HepG2 (cell line): ENCODE results near the gene CIITA. TPM values are rescaled to one million over a fixed set of nuclear protein-coding genes. Genes with fewer than 3 reads are reported as not detected.

ENCODE experiments used
- AHDC1 ChIP-seq: sonication (generic); formaldehyde crosslinking; IDR thresholded peaks from 2 replicates; pipeline ENCODE4 v1.5.1; 2020; ENCODE audit warnings: mild to moderate bottlenecking, missing genetic modification reagents, borderline replicate concordance
- ARNT2 ChIP-seq: sonication (generic); formaldehyde crosslinking; IDR thresholded peaks from 2 replicates; pipeline ENCODE4 v1.8.0; 2022; ENCODE audit warnings: mild to moderate bottlenecking, low read depth, missing genetic modification reagents, moderate library complexity
- ELF1 ChIP-seq: sonication (generic); formaldehyde crosslinking; IDR thresholded peaks from 2 replicates; pipeline ENCODE4 v1.4.0; 2020; ENCODE audit warnings: missing genetic modification reagents
- KDM4B ChIP-seq: sonication (generic); formaldehyde crosslinking; IDR thresholded peaks from 2 replicates; pipeline ENCODE4 v1.4.0; 2020; ENCODE audit warnings: missing genetic modification reagents
- KLF11 ChIP-seq: IDR thresholded peaks from 2 replicates; pipeline ENCODE4 v1.6.1; 2016; ENCODE audit warnings: missing compliant biosample characterization
- MIXL1 ChIP-seq: IDR thresholded peaks from 2 replicates; pipeline ENCODE4 v1.6.1; 2016
- RARG ChIP-seq: sonication (generic); formaldehyde crosslinking; IDR thresholded peaks from 2 replicates; pipeline ENCODE4 v1.4.0; 2020; ENCODE audit warnings: low read depth, mild to moderate bottlenecking, missing genetic modification reagents
- YEATS4 ChIP-seq: sonication (generic); formaldehyde crosslinking; IDR thresholded peaks from 2 replicates; pipeline ENCODE4 v1.4.0; 2020; ENCODE audit warnings: missing genetic modification reagents, borderline replicate concordance
- ZNF251 ChIP-seq: sonication (generic); formaldehyde crosslinking; IDR thresholded peaks from 2 replicates; pipeline ENCODE4 v1.9.0; 2021; ENCODE audit warnings: mild to moderate bottlenecking, missing genetic modification reagents
- ZNF264 ChIP-seq: sonication (generic); formaldehyde crosslinking; IDR thresholded peaks from 2 replicates; pipeline ENCODE4 v1.4.0; 2020; ENCODE audit warnings: missing genetic modification reagents
- ZNF530 ChIP-seq: sonication (generic); formaldehyde crosslinking; IDR thresholded peaks from 2 replicates; pipeline ENCODE4 v1.5.0; 2020; ENCODE audit warnings: low read depth, mild to moderate bottlenecking, missing genetic modification reagents
- ZNF574 ChIP-seq: sonication (generic); formaldehyde crosslinking; IDR thresholded peaks from 2 replicates; pipeline ENCODE4 v1.4.0; 2020; ENCODE audit warnings: missing genetic modification reagents
- ZNF639 ChIP-seq: conservative IDR thresholded peaks from 2 replicates; pipeline ENCODE4 v1.6.1; 2018; ENCODE audit warnings: missing genetic modification reagents
- ZNF720 ChIP-seq: sonication (generic); formaldehyde crosslinking; IDR thresholded peaks from 2 replicates; pipeline ENCODE4 v1.4.0; 2020; ENCODE audit warnings: missing genetic modification reagents
- polyA plus RNA-seq, 8 experiments: library from polyadenylated mRNA; depleted of rRNA in 3 of 8; stranded (reverse) in 7 of 8; unstranded in 1 of 8; fragments of >200 nt; fragmentation: Illumina TruSeq in 4 of 8; extraction: Trizol in 4 of 8; gene quantifications; 2 replicates each; pipeline versions ENCODE4 v1.2.1 to v1.2.3, GENCODE V29; 2011 to 2016; ENCODE audit warnings: low read depth in 4 of 8, missing spikeins in 1 of 8, mixed read lengths in 1 of 8; ENCODE audit not compliant: insufficient read depth in 1 of 8
- total RNA-seq, 5 experiments: library from RNA; depleted of rRNA; stranded (reverse); fragments of >200 nt; fragmentation: Illumina TruSeq; extraction: Trizol; gene quantifications; 2 replicates each; pipeline ENCODE4 v1.2.3, GENCODE V29; 2016; ENCODE audit warnings: low read depth in 1 of 5
- TF ChIP-seq, protein P1 (sequence below): sonication (generic); formaldehyde crosslinking; IDR thresholded peaks from 2 replicates; pipeline ENCODE4 v1.9.0; 2021; ENCODE audit warnings: missing genetic modification reagents, borderline replicate concordance
- TF ChIP-seq, protein P2 (sequence below): IDR thresholded peaks from 2 replicates; pipeline ENCODE4 v1.6.1; 2016; ENCODE audit warnings: mild to moderate bottlenecking, missing biosample characterization, missing genetic modification reagents

Gene CIITA
- total and polyA plus RNA-seq, 2 of the 13 experiments (the other 11 are each of a cell fraction or from before 2014, with no cell fraction given) = 0.08 to 0.09 TPM

- TF ChIP-seq AHDC1 (CRISPR knock-in tag) (no peak; the same call in 1 of the 2 replicates), KLF11 (CRISPR knock-in tag) (peak; percentile 63; the same call in 1 of the 2 replicates), KDM4B (CRISPR knock-in tag) (no peak), ZNF251 (CRISPR knock-in tag) (no peak), ARNT2 (CRISPR knock-in tag) (peak; percentile 88), RARG (CRISPR knock-in tag) (0 out of 2 replicates have a peak, but pooled peaks have one; percentile 36), ZNF639 (CRISPR knock-in tag) (peak; percentile 94), MIXL1 (CRISPR knock-in tag) (peak; percentile 93), ELF1 (CRISPR knock-in tag) (peak; percentile 69), ZNF530 (CRISPR knock-in tag) (no peak), ZNF574 (CRISPR knock-in tag) (peak; percentile 49; the same call in 1 of the 2 replicates), ZNF720 (CRISPR knock-in tag) (no peak), YEATS4 (CRISPR knock-in tag) (0 out of 2 replicates have a peak, but pooled peaks have one; percentile 20), ZNF264 (CRISPR knock-in tag) (no peak)
- TF ChIP-seq, protein P1, sequence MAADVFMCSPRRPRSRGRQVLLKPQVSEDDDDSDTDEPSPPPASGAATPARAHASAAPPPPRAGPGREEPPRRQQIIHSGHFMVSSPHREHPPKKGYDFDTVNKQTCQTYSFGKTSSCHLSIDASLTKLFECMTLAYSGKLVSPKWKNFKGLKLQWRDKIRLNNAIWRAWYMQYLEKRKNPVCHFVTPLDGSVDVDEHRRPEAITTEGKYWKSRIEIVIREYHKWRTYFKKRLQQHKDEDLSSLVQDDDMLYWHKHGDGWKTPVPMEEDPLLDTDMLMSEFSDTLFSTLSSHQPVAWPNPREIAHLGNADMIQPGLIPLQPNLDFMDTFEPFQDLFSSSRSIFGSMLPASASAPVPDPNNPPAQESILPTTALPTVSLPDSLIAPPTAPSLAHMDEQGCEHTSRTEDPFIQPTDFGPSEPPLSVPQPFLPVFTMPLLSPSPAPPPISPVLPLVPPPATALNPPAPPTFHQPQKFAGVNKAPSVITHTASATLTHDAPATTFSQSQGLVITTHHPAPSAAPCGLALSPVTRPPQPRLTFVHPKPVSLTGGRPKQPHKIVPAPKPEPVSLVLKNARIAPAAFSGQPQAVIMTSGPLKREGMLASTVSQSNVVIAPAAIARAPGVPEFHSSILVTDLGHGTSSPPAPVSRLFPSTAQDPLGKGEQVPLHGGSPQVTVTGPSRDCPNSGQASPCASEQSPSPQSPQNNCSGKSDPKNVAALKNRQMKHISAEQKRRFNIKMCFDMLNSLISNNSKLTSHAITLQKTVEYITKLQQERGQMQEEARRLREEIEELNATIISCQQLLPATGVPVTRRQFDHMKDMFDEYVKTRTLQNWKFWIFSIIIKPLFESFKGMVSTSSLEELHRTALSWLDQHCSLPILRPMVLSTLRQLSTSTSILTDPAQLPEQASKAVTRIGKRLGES (CRISPR knock-in tag) = no peak
- TF ChIP-seq, protein P2, sequence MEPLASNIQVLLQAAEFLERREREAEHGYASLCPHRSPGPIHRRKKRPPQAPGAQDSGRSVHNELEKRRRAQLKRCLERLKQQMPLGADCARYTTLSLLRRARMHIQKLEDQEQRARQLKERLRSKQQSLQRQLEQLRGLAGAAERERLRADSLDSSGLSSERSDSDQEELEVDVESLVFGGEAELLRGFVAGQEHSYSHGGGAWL (CRISPR knock-in tag) = peak; percentile 56; the same call in 1 of the 2 replicates
Measured at GRCh38 chr16:10942352-10943063, 65.5 kb downstream of the CIITA start, which contains the start of gene DEXI (continued).
